ENCODE results near the gene RIF1. TPM values are rescaled to one million over a fixed set of nuclear protein-coding genes. Genes with fewer than 3 reads are reported as not detected.

RIF1 gene
- total RNA-seq, 1 donor from 2014 or later = 32.7 TPM

DNA sequence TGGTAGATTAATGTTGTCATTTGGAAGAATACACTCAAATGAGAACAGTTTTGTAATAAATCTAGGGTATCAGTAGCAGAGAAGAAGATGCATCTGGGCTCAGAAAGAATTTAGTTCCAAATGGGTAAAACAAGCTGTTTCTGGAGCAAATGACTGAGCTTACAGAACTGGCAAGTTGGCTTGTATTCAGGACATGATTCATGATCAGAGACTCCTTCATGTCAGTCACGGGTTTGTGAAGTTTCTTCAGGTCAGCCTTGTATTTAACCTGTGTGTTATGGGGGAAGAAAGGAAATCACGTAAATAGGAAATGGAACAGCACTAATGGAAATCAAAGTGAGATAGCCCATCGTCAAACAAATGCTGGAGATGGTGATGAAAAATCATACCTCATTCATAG, 109.1 kb downstream of the RIF1 start:
- DNase-seq (ENCODE audit: extremely low read depth, low read depth, low spot score) = no peak

DNA sequence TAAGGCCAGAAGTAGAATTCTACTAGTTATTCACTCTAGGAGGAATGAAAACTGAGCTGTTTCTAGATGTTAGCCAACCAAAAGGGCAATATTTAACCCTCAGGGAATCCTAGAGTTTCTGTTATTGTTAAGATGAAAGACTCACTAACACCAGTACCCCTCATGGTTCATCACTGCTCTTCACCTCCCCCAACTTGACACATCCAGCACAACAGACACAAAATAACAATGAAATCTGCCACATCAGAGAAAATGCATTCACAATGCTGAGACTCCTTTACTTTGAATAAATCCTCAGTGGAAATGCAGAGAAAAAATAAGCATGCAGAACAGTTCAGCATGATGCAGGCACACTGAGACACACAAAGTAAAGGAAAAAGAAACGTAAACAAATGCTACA, 111.3 kb downstream of the RIF1 start:
- DNase-seq (ENCODE audit: extremely low read depth, low read depth, low spot score) = no peak

DNA sequence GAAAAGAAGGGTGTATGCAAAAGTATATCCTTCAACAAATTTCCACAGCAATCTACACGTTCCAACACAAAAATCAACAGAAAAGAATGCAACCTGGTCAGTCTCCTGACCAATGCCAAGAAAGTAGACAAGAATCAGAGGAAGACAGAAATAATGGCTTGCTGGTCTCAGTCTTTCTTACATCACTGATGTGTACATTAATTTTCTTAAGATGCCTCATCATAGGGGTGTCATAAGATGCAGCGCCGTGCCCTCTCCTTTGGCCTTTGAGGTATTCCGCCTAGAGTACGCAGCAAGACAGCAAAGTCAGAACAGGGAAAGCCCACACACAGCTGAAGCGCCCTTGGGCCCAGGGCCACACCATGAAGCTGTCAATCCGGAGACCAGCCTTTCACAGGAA, 112.9 kb downstream of the RIF1 start:
- no peak for DNase-seq (ENCODE audit: extremely low read depth, low read depth, low spot score)

DNA sequence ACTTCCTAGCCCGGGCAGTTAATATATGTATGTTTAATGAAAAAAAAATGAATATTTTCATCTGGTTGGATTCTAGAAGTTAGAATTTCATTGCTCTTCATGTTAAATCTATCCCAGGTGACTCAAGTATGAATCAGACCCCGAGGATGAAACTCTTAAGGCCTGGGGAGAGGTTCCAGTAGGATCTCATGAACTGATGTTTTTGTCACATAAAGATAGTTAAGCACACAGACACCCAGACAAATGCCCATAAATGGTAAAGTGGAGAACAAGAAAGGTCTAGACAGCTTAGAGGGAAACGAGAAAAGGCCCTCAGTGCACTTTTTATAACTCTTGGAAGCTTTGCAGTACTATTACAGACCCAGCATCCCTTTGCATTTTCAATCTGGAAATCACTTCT, 114.1 kb downstream of the RIF1 start:
- no peak for DNase-seq (ENCODE audit: extremely low read depth, low read depth, low spot score)

DNA sequence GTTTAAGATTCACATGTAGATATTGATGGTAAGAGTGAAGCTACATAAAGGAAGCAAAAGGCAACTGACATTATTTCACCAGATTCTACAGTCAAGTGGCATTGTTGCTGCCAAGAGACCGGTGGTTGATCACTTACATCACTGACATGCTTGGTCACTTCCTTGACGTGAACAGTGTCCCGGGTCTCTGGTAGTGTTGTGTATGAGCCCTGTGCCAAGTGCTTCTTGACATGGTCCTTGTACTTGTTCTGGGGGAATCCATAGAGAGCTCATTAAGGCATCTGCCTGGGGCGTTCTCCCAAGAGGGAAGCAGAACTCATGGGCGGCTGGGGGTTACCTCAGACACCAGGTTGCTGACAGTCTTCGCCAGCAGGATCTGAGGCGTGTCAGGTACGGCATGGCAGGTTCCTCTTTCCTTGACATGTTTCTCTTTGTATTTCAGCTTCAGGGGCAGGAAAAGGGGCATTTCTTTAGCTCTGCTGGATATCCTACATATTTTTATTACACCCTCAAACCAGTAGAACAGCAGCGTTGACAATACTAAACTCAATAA, 116.2 kb downstream of the RIF1 start:
- no peak for DNase-seq (ENCODE audit: extremely low read depth, low read depth, low spot score)

DNA sequence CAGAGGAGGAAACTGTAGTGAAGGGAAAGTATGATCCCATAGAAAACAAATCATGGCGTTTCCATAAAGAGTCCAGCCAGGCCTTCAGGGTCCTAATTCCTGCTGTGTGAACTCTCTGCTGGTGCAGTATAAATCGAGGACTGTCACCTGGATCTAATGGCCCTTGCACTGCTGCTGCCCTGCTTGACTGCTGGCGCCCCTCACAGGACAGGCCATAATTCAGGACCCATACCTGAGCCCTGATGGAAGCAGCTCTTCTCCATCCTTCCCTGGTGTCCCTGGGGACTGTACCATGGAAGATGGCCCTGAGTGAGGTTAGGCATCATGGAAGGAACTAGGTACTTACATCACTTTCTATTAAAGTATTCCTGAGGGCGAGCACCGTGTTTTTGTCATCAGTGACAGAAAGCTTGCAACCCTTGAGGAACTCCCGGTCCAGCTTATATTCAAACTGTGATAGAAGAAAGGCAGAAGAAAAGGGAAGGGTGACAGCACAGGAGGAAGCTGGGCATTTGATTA, 116.9 kb downstream of the RIF1 start:
- DNase-seq (ENCODE audit: extremely low read depth, low read depth, low spot score) = no peak

Other genes starting within 250 kb of the RIF1 start
- 5.6 and 6.3 TPM in 2 replicates for gene RBM43, start 148.0 kb upstream of the RIF1 start, total RNA-seq
- 21.2 and 27.2 TPM in 2 replicates for gene NMI, start 120.2 kb upstream of the RIF1 start, total RNA-seq
- gene TNFAIP6, start 52.3 kb upstream of the RIF1 start, total RNA-seq = 0.82 TPM in 1 of 2 replicates, not detected in the other

Data from glomerular endothelial cell (primary cell).